GM12864 (cell line): Measurements from ENCODE around the gene DYNC1H1.

Source experiments
- DNase-seq: peaks from one replicate; pipeline ENCODE4 v3.0.0-alpha.2; 2011; ENCODE audit warnings: low read depth
- H3K4me3 ChIP-seq: 2 replicates; pipeline ENCODE4 v1.5.1; 2011; ENCODE audit warnings: mild to moderate bottlenecking, low read depth, low read length, control low read depth
- CTCF ChIP-seq: IDR thresholded peaks from 2 replicates; pipeline ENCODE4 v1.5.1; 2011; ENCODE audit warnings: low read depth, mild to moderate bottlenecking, moderate library complexity, low read length, control low read depth, inconsistent platforms; ENCODE audit errors: missing control alignments

The DYNC1H1 gene

GRCh38 chr14:102043251-102044025 is 79.1 kb downstream of the DYNC1H1 start:
- no peak for TF ChIP-seq CTCF
- no peak overlapping the region for H3K4me3 ChIP-seq
- no peak for DNase-seq

- no peak for TF ChIP-seq CTCF
- no peak overlapping the region for H3K4me3 ChIP-seq
- no peak for DNase-seq
Observed at GRCh38 chr14:102044566-102044965, 80.2 kb downstream of the DYNC1H1 start.

- TF ChIP-seq CTCF, result peak; percentile 15
- no peak for DNase-seq
- H3K4me3 ChIP-seq, result no peak overlapping the region
Observed at GRCh38 chr14:102046337-102047278, 82.2 kb downstream of the DYNC1H1 start.

GRCh38 chr14:102047808-102048540 is 83.6 kb downstream of the DYNC1H1 start:
- TF ChIP-seq CTCF, result no peak
- no peak for DNase-seq

GRCh38 chr14:102049258-102050025 is 85.1 kb downstream of the DYNC1H1 start:
- no peak for DNase-seq
- no peak overlapping the region for H3K4me3 ChIP-seq
- no peak for TF ChIP-seq CTCF

More at GRCh38 chr14:102047808-102048540, 83.6 kb downstream of the DYNC1H1 start:
- H3K4me3 ChIP-seq, result no peak overlapping the region

GRCh38 chr14:102050026-102050405 is 85.6 kb downstream of the DYNC1H1 start:
- TF ChIP-seq CTCF, result no peak
- DNase-seq, result no peak
- H3K4me3 ChIP-seq, result no peak overlapping the region
